ENCODE measurements around the gene ELFN1.

ELFN1 gene

DNA sequence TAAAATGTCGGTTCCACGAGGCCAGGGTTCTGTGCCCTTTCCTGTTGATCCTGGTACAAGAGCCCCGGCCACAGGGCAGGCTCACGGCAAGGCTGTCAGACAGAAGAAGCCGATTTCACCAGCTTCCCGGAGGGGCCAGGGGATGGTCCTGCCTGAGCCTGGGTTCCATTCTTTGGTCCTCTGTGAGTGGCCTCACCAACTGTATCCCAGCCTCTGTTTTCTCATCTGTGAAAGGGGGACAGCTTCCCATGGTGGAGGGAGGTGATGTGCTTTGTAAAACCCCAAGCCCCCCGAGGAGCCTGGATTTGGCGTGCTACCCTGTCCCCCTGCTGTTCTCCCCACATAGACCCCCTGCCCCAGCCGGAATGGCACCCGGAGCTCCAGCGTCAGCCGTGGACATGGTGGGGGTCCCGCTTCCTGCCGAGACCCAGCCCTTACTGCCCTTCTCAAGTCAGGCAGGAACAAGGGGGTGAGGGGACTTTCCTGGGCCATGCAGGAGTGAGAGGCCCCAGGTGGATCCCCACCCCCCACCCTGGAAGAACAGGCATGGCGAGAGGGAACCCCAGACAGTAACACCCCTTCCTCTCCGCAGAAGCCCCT is 28.3 kb upstream of the ELFN1 start:
- Histone ChIP-seq H3K4me1 (peaks cover 88% of the 10 kb centered on the region), H3K9me3 (peaks cover 15% of the 10 kb centered on the region), H3K4me2 (peak overlapping the region; percentile 92), H3K27ac (peak overlapping the region; percentile 86), H3K27me3 (no peaks in the 10 kb centered on the region), H3K4me3 (peak overlapping the region; percentile 36; the same call in 1 of the 2 replicates), H4K20me1 (no peaks in the 10 kb centered on the region), H3K9ac (peak overlapping the region; percentile 63), H3K36me3 (no peaks in the 10 kb centered on the region)
- TF ChIP-seq Cebpa-rat (IDR thresholded peaks at IDR 0.05): no peak

DNA sequence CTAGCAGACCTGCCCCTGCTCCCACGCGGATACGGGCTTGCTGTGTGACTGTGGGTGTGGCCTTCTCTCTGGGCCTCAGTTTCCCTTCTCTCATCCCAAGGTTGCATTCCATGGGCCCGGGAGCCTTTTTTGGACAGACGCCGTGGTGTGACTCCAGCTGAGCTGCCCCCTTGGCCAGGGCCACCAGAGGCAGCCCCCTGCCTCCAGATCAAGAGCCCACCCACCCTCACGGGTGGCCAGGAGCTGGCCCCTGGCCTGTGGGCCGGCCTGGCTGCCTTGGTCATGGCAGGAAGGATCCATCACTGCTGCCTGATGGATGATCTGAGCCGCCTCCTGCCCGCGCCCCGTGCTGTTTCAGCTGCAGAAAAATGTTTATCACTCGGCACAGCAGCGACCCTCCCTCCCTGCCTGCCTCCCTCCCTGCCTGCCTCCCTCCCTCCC is 27.8 kb upstream of the ELFN1 start:
- Histone ChIP-seq H4K20me1 (no peaks in the 10 kb centered on the region), H3K4me1 (peaks cover 91% of the 10 kb centered on the region), H3K4me2 (peak overlapping the region; percentile 92), H3K9ac (peak overlapping the region; percentile 63), H3K27ac (peak overlapping the region; percentile 86), H3K9me3 (peaks cover 9% of the 10 kb centered on the region), H3K27me3 (no peaks in the 10 kb centered on the region), H3K36me3 (no peaks in the 10 kb centered on the region), H3K4me3 (0 out of 2 replicates have a peak overlapping the region, but pooled peaks have one; percentile 36)
- no peak for TF ChIP-seq Cebpa-rat (IDR thresholded peaks at IDR 0.05)

- Histone ChIP-seq H3K27ac (peak overlapping the region; percentile 96), H3K4me1 (peaks cover 95% of the 10 kb centered on the region), H3K27me3 (no peaks in the 10 kb centered on the region), H4K20me1 (no peaks in the 10 kb centered on the region), H3K9ac (0 out of 2 replicates have a peak overlapping the region, but pooled peaks have one; percentile 48), H3K4me3 (no peak overlapping the region), H3K9me3 (no peaks in the 10 kb centered on the region), H3K4me2 (peak overlapping the region; percentile 96), H3K36me3 (no peaks in the 10 kb centered on the region)
- TF ChIP-seq Cebpa-rat (IDR thresholded peaks at IDR 0.05): no peak
Measured at GRCh38 chr7:1643270-1644092, 26.6 kb upstream of the ELFN1 start.

GRCh38 chr7:1644341-1645070 is 25.6 kb upstream of the ELFN1 start:
- Histone ChIP-seq H3K36me3 (no peaks in the 10 kb centered on the region), H3K4me1 (peaks cover 95% of the 10 kb centered on the region), H4K20me1 (no peaks in the 10 kb centered on the region), H3K4me2 (peak overlapping the region; percentile 96), H3K9ac (peak overlapping the region; percentile 82), H3K27me3 (no peaks in the 10 kb centered on the region), H3K27ac (peak overlapping the region; percentile 96), H3K4me3 (no peak overlapping the region), H3K9me3 (no peaks in the 10 kb centered on the region)
- no peak for TF ChIP-seq Cebpa-rat (IDR thresholded peaks at IDR 0.05)

GRCh38 chr7:1645071-1645409 is 25.0 kb upstream of the ELFN1 start:
- Histone ChIP-seq H3K27me3 (no peaks in the 10 kb centered on the region), H3K27ac (peak overlapping the region; percentile 96), H3K4me1 (peaks cover 95% of the 10 kb centered on the region), H3K4me3 (peak overlapping the region; percentile 65; the same call in 1 of the 2 replicates), H4K20me1 (no peaks in the 10 kb centered on the region), H3K4me2 (peak overlapping the region; percentile 96), H3K9me3 (no peaks in the 10 kb centered on the region), H3K9ac (peak overlapping the region; percentile 82), H3K36me3 (no peaks in the 10 kb centered on the region)
- no peak for TF ChIP-seq Cebpa-rat (IDR thresholded peaks at IDR 0.05)

- peaks cover 95% of the 10 kb centered on the region for H3K4me1 ChIP-seq
- no peaks in the 10 kb centered on the region for H3K27me3 ChIP-seq
- no peak for TF ChIP-seq Cebpa-rat (IDR thresholded peaks at IDR 0.05)
- H3K4me2 ChIP-seq: peak overlapping the region; percentile 96
- H3K9ac ChIP-seq: peak overlapping the region; percentile 82
- H3K9me3 ChIP-seq: no peaks in the 10 kb centered on the region
- H3K27ac ChIP-seq: peak overlapping the region; percentile 96
- H3K36me3 ChIP-seq: no peaks in the 10 kb centered on the region
- H3K4me3 ChIP-seq: peak overlapping the region; percentile 65; the same call in 1 of the 2 replicates
- no peaks in the 10 kb centered on the region for H4K20me1 ChIP-seq
Measured at GRCh38 chr7:1645476-1645875, 24.6 kb upstream of the ELFN1 start.

- peak overlapping the region; percentile 65 for H3K4me3 ChIP-seq
- no peaks in the 10 kb centered on the region for H3K9me3 ChIP-seq
- no peak for TF ChIP-seq Cebpa-rat (IDR thresholded peaks at IDR 0.05)
- no peaks in the 10 kb centered on the region for H4K20me1 ChIP-seq
- H3K27ac ChIP-seq: peak overlapping the region; percentile 96
- H3K9ac ChIP-seq: peak overlapping the region; percentile 82
- no peaks in the 10 kb centered on the region for H3K27me3 ChIP-seq
- peak overlapping the region; percentile 96 for H3K4me2 ChIP-seq
- no peaks in the 10 kb centered on the region for H3K36me3 ChIP-seq
- peaks cover 95% of the 10 kb centered on the region for H3K4me1 ChIP-seq
Measured at GRCh38 chr7:1646391-1646790, 23.7 kb upstream of the ELFN1 start.

- Histone ChIP-seq H3K4me1 (peaks cover 95% of the 10 kb centered on the region), H3K4me3 (peak overlapping the region; percentile 65), H4K20me1 (no peaks in the 10 kb centered on the region), H3K9ac (peak overlapping the region; percentile 82), H3K27ac (peak overlapping the region; percentile 96), H3K36me3 (no peaks in the 10 kb centered on the region), H3K9me3 (no peaks in the 10 kb centered on the region), H3K27me3 (no peaks in the 10 kb centered on the region), H3K4me2 (peak overlapping the region; percentile 96)
- TF ChIP-seq Cebpa-rat (IDR thresholded peaks at IDR 0.05): no peak
Measured at GRCh38 chr7:1646957-1647891, 22.9 kb upstream of the ELFN1 start.

Measured in BLaER1 (cell line).